ENCODE data around the gene ADGRB2. TPM values are rescaled to one million over a fixed set of nuclear protein-coding genes. Genes with fewer than 3 reads are reported as not detected.

The ADGRB2 gene
- total RNA-seq, 4 donors from 2014 or later = 1.4 to 6.0 (median 2.5) TPM

- no peak overlapping the region for H3K27ac ChIP-seq
- TF ChIP-seq POLR2A (IDR thresholded peaks at IDR 0.05) (no peak), POLR2AphosphoS5 (IDR thresholded peaks at IDR 0.05) (no peak), EP300 (IDR thresholded peaks at IDR 0.05) (no peak)
- peaks cover 7% of the 10 kb centered on the region for H3K4me1 ChIP-seq
- no peaks in the 10 kb centered on the region for H3K9me3 ChIP-seq
- WGBS = 80% methylated on average over 2 of the region's 2 CpGs
- DNase-seq (ENCODE audit: low spot score in 2 of 2) = no peak
- no peak overlapping the region for H3K4me3 ChIP-seq
- no peaks in the 10 kb centered on the region for H3K36me3 ChIP-seq
- peaks cover 19% of the 10 kb centered on the region for H3K27me3 ChIP-seq
These were observed 16.5 kb upstream of the ADGRB2 start for GRCh38 chr1:31780632-31781031.

GRCh38 chr1:31779687-31780086, 15.5 kb upstream of the ADGRB2 start:
- no peaks in the 10 kb centered on the region for H3K36me3 ChIP-seq
- H3K4me1 ChIP-seq = peaks cover 7% of the 10 kb centered on the region
- TF ChIP-seq POLR2AphosphoS5 (IDR thresholded peaks at IDR 0.05) (no peak), CTCF (IDR thresholded peaks at IDR 0.05) (no peak), POLR2A (IDR thresholded peaks at IDR 0.05) (no peak), EP300 (IDR thresholded peaks at IDR 0.05) (no peak)
- H3K4me3 ChIP-seq = no peak overlapping the region
- H3K27ac ChIP-seq = no peak overlapping the region
- H3K27me3 ChIP-seq = peaks cover 29% of the 10 kb centered on the region
- 87% methylated on average over 9 of the region's 9 CpGs for WGBS
- H3K9me3 ChIP-seq = no peaks in the 10 kb centered on the region
- DNase-seq (ENCODE audit: low spot score in 2 of 2) = no peak

- no peak overlapping the region for H3K27ac ChIP-seq
- WGBS = 66% methylated on average over 11 of the region's 11 CpGs
- TF ChIP-seq CTCF (IDR thresholded peaks at IDR 0.05) = no peak
- no peak for TF ChIP-seq POLR2A (IDR thresholded peaks at IDR 0.05)
- no peak for TF ChIP-seq EP300 (IDR thresholded peaks at IDR 0.05)
- TF ChIP-seq POLR2AphosphoS5 (IDR thresholded peaks at IDR 0.05) = no peak
- no peaks in the 10 kb centered on the region for H3K9me3 ChIP-seq
- H3K4me1 ChIP-seq = peaks cover 7% of the 10 kb centered on the region
- peaks cover 35% of the 10 kb centered on the region for H3K27me3 ChIP-seq
- no peaks in the 10 kb centered on the region for H3K36me3 ChIP-seq
- H3K4me3 ChIP-seq = no peak overlapping the region
- DNase-seq (ENCODE audit: low spot score in 2 of 2) = no peak
These were observed 14.8 kb upstream of the ADGRB2 start for GRCh38 chr1:31778763-31779488.

- peaks cover 59% of the 10 kb centered on the region for H3K27me3 ChIP-seq
- 83% methylated on average over 3 of the region's 3 CpGs for WGBS
These were observed 12.4 kb upstream of the ADGRB2 start for GRCh38 chr1:31776516-31776915.

GRCh38 chr1:31776032-31776431, 11.9 kb upstream of the ADGRB2 start:
- Histone ChIP-seq H3K9me3 (no peaks in the 10 kb centered on the region), H3K36me3 (no peaks in the 10 kb centered on the region), H3K4me3 (no peak overlapping the region), H3K27ac (no peak overlapping the region), H3K4me1 (peaks cover 17% of the 10 kb centered on the region), H3K27me3 (peaks cover 59% of the 10 kb centered on the region)
- TF ChIP-seq CTCF (IDR thresholded peaks at IDR 0.05) (no peak), POLR2A (IDR thresholded peaks at IDR 0.05) (no peak), POLR2AphosphoS5 (IDR thresholded peaks at IDR 0.05) (no peak), EP300 (IDR thresholded peaks at IDR 0.05) (no peak)
- WGBS = 92% methylated on average over 5 of the region's 5 CpGs
- DNase-seq (ENCODE audit: low spot score in 2 of 2) = no peak

More at GRCh38 chr1:31776516-31776915, 12.4 kb upstream of the ADGRB2 start:
- TF ChIP-seq POLR2AphosphoS5 (IDR thresholded peaks at IDR 0.05) (no peak), EP300 (IDR thresholded peaks at IDR 0.05) (no peak), CTCF (IDR thresholded peaks at IDR 0.05) (no peak), POLR2A (IDR thresholded peaks at IDR 0.05) (no peak)
- DNase-seq (ENCODE audit: low spot score in 2 of 2) = no peak
- no peak overlapping the region for H3K27ac ChIP-seq
- no peaks in the 10 kb centered on the region for H3K36me3 ChIP-seq
- no peaks in the 10 kb centered on the region for H3K9me3 ChIP-seq
- H3K4me3 ChIP-seq = no peak overlapping the region
- peaks cover 16% of the 10 kb centered on the region for H3K4me1 ChIP-seq

Measured in suprapubic skin (tissue), 4 donors.